Type B pancreatic cell (in vitro differentiated cells): Measurements from ENCODE around the gene LRMDA. TPM values are rescaled to one million over a fixed set of nuclear protein-coding genes. Genes with fewer than 3 reads are reported as not detected.
"Not testable (repeated sequence)": the region's sequence is repeated elsewhere in the genome, so short reads cannot be mapped to it uniquely, and the experiment has no call there.

Experiments used
- DNase-seq: peaks from one replicate; pipeline ENCODE4 v3.0.0; 2021; ENCODE audit warnings: mixed read lengths; ENCODE audit not compliant: unreplicated experiment; ENCODE audit errors: extremely low spot score
- H3K27ac Mint-ChIP-seq: 2 replicates; pipeline ENCODE4 v1.8.0; 2021; ENCODE audit warnings: mild to moderate bottlenecking, mixed read lengths
- H3K27me3 Mint-ChIP-seq: 2 replicates; pipeline ENCODE4 v1.8.0; 2021; ENCODE audit warnings: mixed read lengths
- H3K36me3 Mint-ChIP-seq: 2 replicates; pipeline ENCODE4 v1.8.0; 2021; ENCODE audit warnings: mixed read lengths
- H3K4me1 Mint-ChIP-seq: one replicate; pipeline ENCODE4 v1.8.0; 2021; ENCODE audit warnings: mixed read lengths; ENCODE audit not compliant: unreplicated experiment
- H3K4me3 Mint-ChIP-seq: 2 replicates; pipeline ENCODE4 v1.8.0; 2021; ENCODE audit warnings: mild to moderate bottlenecking, mixed read lengths
- H3K9me3 Mint-ChIP-seq: 2 replicates; pipeline ENCODE4 v1.8.0; 2021; ENCODE audit warnings: mixed read lengths
- CTCF ChIP-seq: fragments of 200-600 bp; sonication (generic); conservative IDR thresholded peaks from 2 replicates; pipeline ENCODE4 v1.5.0; 2021; ENCODE audit warnings: antibody characterized with exemption, mild to moderate bottlenecking
- total RNA-seq: library from RNA; stranded (reverse); gene quantifications from 2 replicates; pipeline ENCODE4 v1.2.1, GENCODE V29; 2021; ENCODE audit warnings: low replicate concordance

LRMDA gene
- total RNA-seq, 1 donor from 2014 or later: 2.0 TPM

- Mint-ChIP-seq H3K27ac (no peak overlapping the region), H3K4me1 (no peaks in the 10 kb centered on the region), H3K27me3 (peaks cover 6% of the 10 kb centered on the region), H3K4me3 (no peak overlapping the region), H3K36me3 (no peaks in the 10 kb centered on the region), H3K9me3 (peaks cover 6% of the 10 kb centered on the region)
- no peak for DNase-seq
- TF ChIP-seq CTCF: no peak
Measured at GRCh38 chr10:76514321-76514720, 1082.9 kb downstream of the LRMDA start.

GRCh38 chr10:76514869-76515268, 1083.4 kb downstream of the LRMDA start:
- no peak for DNase-seq
- Mint-ChIP-seq H3K4me3 (no peak overlapping the region), H3K27me3 (peaks cover 6% of the 10 kb centered on the region), H3K4me1 (no peaks in the 10 kb centered on the region), H3K36me3 (no peaks in the 10 kb centered on the region), H3K27ac (no peak overlapping the region), H3K9me3 (peaks cover 6% of the 10 kb centered on the region)
- TF ChIP-seq CTCF: no peak

- no peak for TF ChIP-seq CTCF
- H3K36me3 Mint-ChIP-seq: no peaks in the 10 kb centered on the region
- no peak for DNase-seq
- H3K27me3 Mint-ChIP-seq: no peaks in the 10 kb centered on the region
- H3K4me3 Mint-ChIP-seq: no peak overlapping the region
- peaks cover 25% of the 10 kb centered on the region for H3K4me1 Mint-ChIP-seq
- H3K9me3 Mint-ChIP-seq: no peaks in the 10 kb centered on the region
- no peak overlapping the region for H3K27ac Mint-ChIP-seq
Measured at GRCh38 chr10:76522547-76522946, 1091.1 kb downstream of the LRMDA start.

GRCh38 chr10:76523246-76523645, 1091.8 kb downstream of the LRMDA start:
- peaks cover 25% of the 10 kb centered on the region for H3K4me1 Mint-ChIP-seq
- H3K9me3 Mint-ChIP-seq: no peaks in the 10 kb centered on the region
- no peaks in the 10 kb centered on the region for H3K27me3 Mint-ChIP-seq
- H3K36me3 Mint-ChIP-seq: no peaks in the 10 kb centered on the region
- TF ChIP-seq CTCF: no peak
- no peak overlapping the region for H3K27ac Mint-ChIP-seq
- no peak overlapping the region for H3K4me3 Mint-ChIP-seq
- no peak for DNase-seq

GRCh38 chr10:76523791-76524351, 1092.4 kb downstream of the LRMDA start:
- Mint-ChIP-seq H3K27me3 (no peaks in the 10 kb centered on the region), H3K36me3 (no peaks in the 10 kb centered on the region), H3K27ac (no peak overlapping the region), H3K4me1 (peaks cover 25% of the 10 kb centered on the region), H3K9me3 (no peaks in the 10 kb centered on the region), H3K4me3 (peak overlapping the region; percentile 18)
- no peak for TF ChIP-seq CTCF
- DNase-seq: no peak

GRCh38 chr10:76526833-76527232, 1095.4 kb downstream of the LRMDA start:
- H3K36me3 Mint-ChIP-seq, H3K27ac Mint-ChIP-seq, H3K4me3 Mint-ChIP-seq, DNase-seq, H3K27me3 Mint-ChIP-seq: not testable (repeated sequence)
- H3K4me1 Mint-ChIP-seq: peaks cover 21% of the 10 kb centered on the region
- H3K9me3 Mint-ChIP-seq: peaks cover 14% of the 10 kb centered on the region
